Transverse colon (tissue), 4 donors: ENCODE measurements around the gene ATF6. TPM values are rescaled to one million over a fixed set of nuclear protein-coding genes. Genes with fewer than 3 reads are reported as not detected.

Source experiments
- DNase-seq: peaks from one replicate; pipeline ENCODE4 v3.0.0-alpha.2; 2019
- H3K27ac ChIP-seq, 4 donors: fragments of 200-600 bp; sonication (generic); 2 replicates each; pipeline ENCODE4 v1.5.1; 2016 to 2018; ENCODE audit warnings: inconsistent platforms in 4 of 4
- H3K27me3 ChIP-seq: fragments of 200-600 bp; sonication (generic); 2 replicates; pipeline ENCODE4 v1.5.1; 2017; ENCODE audit warnings: inconsistent platforms
- H3K36me3 ChIP-seq, 4 donors: fragments of 200-600 bp; sonication (generic); 2 replicates each; pipeline ENCODE4 v1.5.1; 2017 to 2019; ENCODE audit warnings: inconsistent platforms in 4 of 4
- H3K4me1 ChIP-seq, 4 donors: fragments of 200-600 bp; sonication (generic); 2 replicates each; pipeline ENCODE4 v1.5.1; 2017 to 2020; ENCODE audit warnings: inconsistent platforms in 4 of 4
- H3K4me3 ChIP-seq, 4 donors: fragments of 200-600 bp; sonication (generic); 1 replicate in 1 of 4; 2 replicates in 3 of 4; pipeline versions ENCODE4 v1.5.1 to v1.6.1; 2017 to 2019; ENCODE audit warnings: inconsistent platforms in 4 of 4
- H3K9me3 ChIP-seq, 2 donors: fragments of 200-600 bp; sonication (generic); 2 replicates each; pipeline ENCODE4 v1.5.1; 2017 to 2019; ENCODE audit warnings: inconsistent platforms in 2 of 2
- CTCF ChIP-seq, 5 experiments: fragments of 200-600 bp in 3 of 5; fragments of 450-650 bp in 2 of 5; sonication (generic) in 3 of 5; IDR thresholded peaks; 1 replicate in 2 of 5; 2 replicates in 3 of 5; pipeline ENCODE4 v1.5.1; 2016 to 2017; ENCODE audit warnings: antibody characterized with exemption in 5 of 5, inconsistent platforms in 3 of 5, mild to moderate bottlenecking in 2 of 5, moderate library complexity in 1 of 5
- EP300 ChIP-seq: sonication (generic); formaldehyde crosslinking; IDR thresholded peaks from one replicate; pipeline ENCODE4 v1.6.1; 2017; ENCODE audit warnings: antibody characterized with exemption, low read depth
- POLR2A ChIP-seq: fragments of 450-650 bp; IDR thresholded peaks from one replicate; pipeline ENCODE4 v1.6.1; 2016; ENCODE audit warnings: antibody characterized with exemption, mild to moderate bottlenecking, moderate library complexity
- POLR2AphosphoS5 ChIP-seq, 3 donors: sonication (generic); formaldehyde crosslinking; IDR thresholded peaks; one replicate each; pipeline ENCODE4 v1.6.1; 2016; ENCODE audit warnings: antibody characterized with exemption in 3 of 3
- WGBS, 2 donors: methylation state at CpG; one replicate each; pipeline ENCODE4 v1.1.5; 2018; ENCODE audit warnings: low coverage in 1 of 2; 5-methylcytosine and 5-hydroxymethylcytosine counted together
- in situ Hi-C, 4 donors: fragments of 200-750 bp; cut with MboI; loops; one replicate each; pipeline versions ENCODE4 v1.15.0 to v1.15.1; 2017; ENCODE audit warnings: low sequenced_read_pairs in 3 of 4, low pct_ligation_motif_present in 1 of 4, low pct_unique_long_range_greater_than_20kb in 1 of 4
- intact Hi-C: fragments of 100-400 bp; cut with DNase I; formaldehyde crosslinking; loops from one replicate; pipeline ENCODE4 v1.15.1; 2023; ENCODE audit warnings: low total_unique reads
- total RNA-seq, 4 donors: library from RNA; depleted of rRNA; stranded (reverse); fragments of >200 nt; gene quantifications; one replicate each; pipeline ENCODE4 v1.1.0, GENCODE V29; 2016

Gene ATF6
- total RNA-seq, 4 donors from 2014 or later = 10.8 to 45.8 (median 23.0) TPM

- no peak for DNase-seq
- no peak for TF ChIP-seq POLR2A
- TF ChIP-seq EP300 = no peak
- TF ChIP-seq CTCF (IDR thresholded peaks at IDR 0.05) = no peak
- TF ChIP-seq POLR2AphosphoS5 (IDR thresholded peaks at IDR 0.05) = no peak
- Histone ChIP-seq H3K27me3 (no peaks in the 10 kb centered on the region), H3K36me3 (no peaks in the 10 kb centered on the region), H3K9me3 (no peaks in the 10 kb centered on the region), H3K27ac (peak overlapping the region in 3 of 4 donors; percentile 22 to 51 (median 49)), H3K4me1 (no peaks in the 10 kb centered on the region), H3K4me3 (no peak overlapping the region)
- in situ Hi-C loops = no loop called here
- intact Hi-C loops = no loop called here
- 89% methylated on average over 3 of the region's 3 CpGs; no CpG with 5 or more reads in 1 of the 2 donors for WGBS, 2 donors
Measured at GRCh38 chr1:162004441-162004950, 238.4 kb downstream of the ATF6 start.

- Histone ChIP-seq H3K4me3 (no peak overlapping the region), H3K27me3 (no peaks in the 10 kb centered on the region), H3K9me3 (no peaks in the 10 kb centered on the region), H3K27ac (no peak overlapping the region), H3K4me1 (no peaks in the 10 kb centered on the region), H3K36me3 (no peaks in the 10 kb centered on the region)
- in situ Hi-C loops (no loop called here), intact Hi-C loops (no loop called here)
- WGBS, 2 donors = 90 to 91% methylated on average over 5 to 6 of the region's 6 CpGs
- DNase-seq = no peak
- TF ChIP-seq EP300 = no peak
- no peak for TF ChIP-seq POLR2A
- TF ChIP-seq POLR2AphosphoS5 (IDR thresholded peaks at IDR 0.05) = no peak
- TF ChIP-seq CTCF (IDR thresholded peaks at IDR 0.05) = no peak
Measured at GRCh38 chr1:162006081-162006480, 240.0 kb downstream of the ATF6 start.

- TF ChIP-seq CTCF (IDR thresholded peaks at IDR 0.05) (no peak), POLR2A (no peak), EP300 (no peak), POLR2AphosphoS5 (IDR thresholded peaks at IDR 0.05) (no peak)
- 88% methylated on average over 3 of the region's 3 CpGs; no CpG with 5 or more reads in 1 of the 2 donors for WGBS, 2 donors
- no peaks in the 10 kb centered on the region for H3K36me3 ChIP-seq
- H3K9me3 ChIP-seq = no peaks in the 10 kb centered on the region
- no peak for DNase-seq
- no peaks in the 10 kb centered on the region for H3K4me1 ChIP-seq
- H3K27ac ChIP-seq = no peak overlapping the region
- no peaks in the 10 kb centered on the region for H3K27me3 ChIP-seq
- in situ Hi-C loops (no loop called here), intact Hi-C loops (no loop called here)
- no peak overlapping the region for H3K4me3 ChIP-seq
Measured at GRCh38 chr1:162007466-162007865, 241.3 kb downstream of the ATF6 start.

GRCh38 chr1:162008799-162009198, 242.7 kb downstream of the ATF6 start:
- Histone ChIP-seq H3K4me3 (no peak overlapping the region), H3K4me1 (no peaks in the 10 kb centered on the region), H3K9me3 (no peaks in the 10 kb centered on the region), H3K36me3 (no peaks in the 10 kb centered on the region), H3K27me3 (no peaks in the 10 kb centered on the region), H3K27ac (no peak overlapping the region)
- 79 to 81% methylated on average over 3 to 5 of the region's 5 CpGs for WGBS, 2 donors
- in situ Hi-C loops (no loop called here), intact Hi-C loops (no loop called here)
- no peak for DNase-seq
- TF ChIP-seq CTCF (IDR thresholded peaks at IDR 0.05) (no peak), POLR2A (no peak), EP300 (no peak), POLR2AphosphoS5 (IDR thresholded peaks at IDR 0.05) (no peak)
